ENCODE data around the gene PARG. TPM values are rescaled to one million over a fixed set of nuclear protein-coding genes. Genes with fewer than 3 reads are reported as not detected.
"Not testable (repeated sequence)": the region's sequence is repeated elsewhere in the genome, so short reads cannot be mapped to it uniquely, and the experiment has no call there.

PARG gene
- total and polyA plus RNA-seq, 9 donors: 15.9 to 29.4 (median 18.7) TPM

DNA sequence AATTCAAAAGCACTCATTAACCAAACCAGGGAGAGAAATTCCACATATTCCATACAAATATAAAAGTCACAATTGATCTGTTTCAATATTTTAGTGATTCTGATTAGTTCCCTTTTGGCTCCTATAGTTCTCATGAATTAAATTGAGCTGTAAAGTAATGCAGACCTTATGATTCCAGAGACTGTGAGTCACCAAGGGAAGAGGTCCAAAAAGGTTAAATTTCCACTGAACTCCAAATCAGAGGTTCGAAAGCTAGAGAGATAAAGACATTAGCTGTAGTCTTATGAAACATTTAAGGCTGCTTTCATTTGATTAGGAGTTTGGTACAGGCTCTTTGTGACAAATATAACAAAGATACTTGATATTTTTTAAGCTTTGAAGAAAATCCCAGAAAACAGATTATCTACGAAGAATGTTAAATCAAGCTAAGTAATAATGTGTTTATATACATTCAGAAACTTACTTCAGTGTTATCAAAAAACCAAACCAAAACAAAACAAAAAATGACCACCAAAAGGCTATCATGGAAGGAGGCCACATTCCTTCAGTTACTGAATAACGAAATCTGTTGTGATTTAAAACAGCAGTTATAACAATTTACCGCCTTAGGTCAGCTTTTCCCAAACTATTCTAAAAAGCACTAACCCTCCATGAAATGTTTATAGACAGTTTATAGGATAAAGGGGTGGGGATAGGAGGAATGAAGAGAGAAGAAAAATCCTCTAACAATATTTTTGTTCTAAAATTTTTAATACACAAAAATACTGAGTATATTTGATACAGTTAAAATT is 33.3 kb downstream of the PARG start:
- not testable (repeated sequence) for H3K36me3 ChIP-seq (ENCODE audit: control insufficient read depth, insufficient read depth, low read length); H3K4me3 ChIP-seq (ENCODE audit: low read length); H3K4me1 ChIP-seq (ENCODE audit: control insufficient read depth, insufficient read depth, low read length); DNase-seq; H3K9me3 ChIP-seq (replicated peaks; ENCODE audit: control insufficient read depth, low read depth, low read length); H3K27me3 ChIP-seq (ENCODE audit: control insufficient read depth, insufficient read depth, low read length); H3K27ac ChIP-seq (ENCODE audit: low read length)
- WGBS (ENCODE audit: insufficient coverage): no CpG with 5 or more reads among the region's 4 CpGs

DNA sequence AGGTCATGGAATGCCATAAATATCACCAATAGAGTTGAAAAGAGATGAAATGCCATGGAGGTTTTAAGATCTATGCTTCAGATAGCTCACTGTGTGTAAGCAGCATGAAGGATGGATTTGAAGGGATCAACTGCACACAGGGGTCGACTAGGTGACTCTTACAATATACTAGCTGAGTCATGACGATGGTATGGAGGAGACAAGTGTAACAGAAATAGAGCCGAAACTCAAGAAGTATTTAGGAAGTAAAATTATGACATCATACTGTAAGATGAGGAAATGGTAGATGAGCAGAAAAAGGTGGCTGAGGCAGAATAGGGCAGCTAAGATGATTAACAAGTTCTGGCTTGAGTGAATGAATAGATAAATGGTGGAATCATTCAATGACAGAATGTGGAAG is 38.0 kb downstream of the PARG start:
- no CpG with 5 or more reads among the region's 3 CpGs for WGBS (ENCODE audit: insufficient coverage)
- not testable (repeated sequence) for H3K27ac ChIP-seq (ENCODE audit: low read length)

DNA sequence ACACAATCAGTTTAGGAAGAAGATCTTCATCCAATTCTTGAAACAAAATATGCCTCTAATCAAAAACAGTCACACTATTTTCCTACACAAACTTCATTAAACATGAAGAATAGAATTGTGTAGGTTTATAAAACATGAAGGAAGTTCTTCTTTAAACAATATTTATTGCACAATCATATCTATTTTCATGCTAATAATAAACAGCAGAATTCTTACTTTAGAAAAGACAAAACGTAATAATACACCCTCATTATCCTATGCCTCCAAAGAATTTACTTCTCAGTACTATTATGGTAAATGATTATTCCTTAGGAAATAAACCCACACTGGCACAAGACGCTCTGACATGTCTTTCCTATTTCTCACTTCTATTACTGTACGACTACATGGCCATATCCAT is 41.4 kb downstream of the PARG start:
- H3K9me3 ChIP-seq (replicated peaks; ENCODE audit: control insufficient read depth, low read depth, low read length); H3K4me3 ChIP-seq (ENCODE audit: low read length); DNase-seq; H3K36me3 ChIP-seq (ENCODE audit: control insufficient read depth, insufficient read depth, low read length); H3K27ac ChIP-seq (ENCODE audit: low read length); H3K27me3 ChIP-seq (ENCODE audit: control insufficient read depth, insufficient read depth, low read length); H3K4me1 ChIP-seq (ENCODE audit: control insufficient read depth, insufficient read depth, low read length): not testable (repeated sequence)
- no CpG with 5 or more reads among the region's 3 CpGs for WGBS (ENCODE audit: insufficient coverage)

More for the DNA sequence above, 38.0 kb downstream of the PARG start:
- not testable (repeated sequence) for DNase-seq; H3K9me3 ChIP-seq (replicated peaks; ENCODE audit: control insufficient read depth, low read depth, low read length); H3K4me3 ChIP-seq (ENCODE audit: low read length); H3K27me3 ChIP-seq (ENCODE audit: control insufficient read depth, insufficient read depth, low read length); H3K4me1 ChIP-seq (ENCODE audit: control insufficient read depth, insufficient read depth, low read length); H3K36me3 ChIP-seq (ENCODE audit: control insufficient read depth, insufficient read depth, low read length)

DNA sequence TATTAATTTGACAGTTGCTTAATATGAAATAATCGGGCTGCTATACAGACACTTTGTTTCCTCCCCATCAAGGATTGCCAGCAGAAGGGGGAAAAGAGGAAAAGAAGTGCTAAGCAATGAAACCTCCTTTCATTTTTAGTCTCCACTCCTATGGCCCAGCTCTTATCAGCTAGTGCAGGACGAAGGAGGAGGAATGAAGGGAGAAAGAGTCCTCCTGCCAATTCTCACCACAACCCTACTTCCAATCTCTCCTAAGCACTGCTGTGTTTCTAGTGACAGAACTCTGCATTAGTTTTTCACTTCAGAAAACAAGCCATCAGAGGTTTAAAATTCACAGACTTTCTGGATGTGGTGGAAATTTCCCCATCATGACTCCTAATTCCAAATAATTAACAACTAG is 41.8 kb downstream of the PARG start:
- DNase-seq; H3K4me3 ChIP-seq (ENCODE audit: low read length); H3K36me3 ChIP-seq (ENCODE audit: control insufficient read depth, insufficient read depth, low read length); H3K9me3 ChIP-seq (replicated peaks; ENCODE audit: control insufficient read depth, low read depth, low read length); H3K27me3 ChIP-seq (ENCODE audit: control insufficient read depth, insufficient read depth, low read length); H3K4me1 ChIP-seq (ENCODE audit: control insufficient read depth, insufficient read depth, low read length); H3K27ac ChIP-seq (ENCODE audit: low read length): not testable (repeated sequence)
- WGBS (ENCODE audit: insufficient coverage): no CpG with 5 or more reads among the region's 2 CpGs

DNA sequence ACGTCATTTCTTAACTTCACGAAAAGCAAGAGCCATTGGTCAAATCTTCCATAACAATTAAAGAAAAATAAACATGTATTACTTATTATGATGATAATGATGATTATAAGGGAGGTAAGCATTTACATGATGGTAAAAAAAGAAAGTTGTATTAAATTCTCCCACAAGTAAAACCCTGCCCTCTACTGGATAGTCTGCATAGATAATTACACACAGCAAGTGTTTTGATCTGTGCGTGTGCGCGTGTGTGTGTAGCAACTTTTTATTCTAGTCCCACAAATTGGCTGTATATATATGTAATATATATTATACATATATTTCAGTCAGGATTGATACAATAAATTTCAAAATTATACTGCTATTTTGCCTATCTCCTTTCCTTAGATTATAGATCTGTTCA is 51.8 kb downstream of the PARG start:
- DNase-seq; H3K27me3 ChIP-seq (ENCODE audit: control insufficient read depth, insufficient read depth, low read length); H3K4me3 ChIP-seq (ENCODE audit: low read length); H3K36me3 ChIP-seq (ENCODE audit: control insufficient read depth, insufficient read depth, low read length); H3K27ac ChIP-seq (ENCODE audit: low read length); H3K9me3 ChIP-seq (replicated peaks; ENCODE audit: control insufficient read depth, low read depth, low read length); H3K4me1 ChIP-seq (ENCODE audit: control insufficient read depth, insufficient read depth, low read length): not testable (repeated sequence)
- no CpG with 5 or more reads among the region's 5 CpGs for WGBS (ENCODE audit: insufficient coverage)

DNA sequence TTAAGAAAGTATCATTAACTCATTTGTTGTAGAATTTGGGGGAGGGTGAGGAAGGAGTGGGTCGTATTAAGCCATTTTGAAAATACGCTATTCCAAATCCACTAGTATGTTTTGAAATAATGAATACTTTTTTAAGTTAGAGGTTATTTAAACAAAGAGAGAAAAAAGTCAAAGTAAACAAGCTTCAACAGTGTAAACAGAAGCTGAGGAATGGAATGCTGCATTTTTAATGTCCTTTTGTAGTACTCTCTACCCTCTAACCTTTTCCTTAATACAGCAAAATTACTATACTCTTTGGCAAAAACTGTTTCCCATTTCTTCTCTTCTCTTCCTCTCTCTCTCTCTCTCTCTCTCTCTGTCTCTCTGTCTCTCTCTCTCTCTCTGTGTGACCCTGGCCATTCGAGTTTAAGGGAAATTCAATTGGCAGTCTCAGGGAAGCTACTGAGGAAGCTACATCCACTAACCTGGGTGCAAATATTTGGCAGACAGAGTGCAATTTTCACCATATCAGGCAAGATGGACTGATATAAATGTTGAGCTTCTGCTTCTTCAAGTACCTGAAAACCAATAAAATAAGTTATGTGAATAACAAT is 57.0 kb downstream of the PARG start:
- not testable (repeated sequence) for H3K4me3 ChIP-seq (ENCODE audit: low read length); DNase-seq; H3K27me3 ChIP-seq (ENCODE audit: control insufficient read depth, insufficient read depth, low read length); H3K9me3 ChIP-seq (replicated peaks; ENCODE audit: control insufficient read depth, low read depth, low read length); H3K36me3 ChIP-seq (ENCODE audit: control insufficient read depth, insufficient read depth, low read length); H3K27ac ChIP-seq (ENCODE audit: low read length); H3K4me1 ChIP-seq (ENCODE audit: control insufficient read depth, insufficient read depth, low read length)
- no CpG with 5 or more reads among the region's 3 CpGs for WGBS (ENCODE audit: insufficient coverage)

DNA sequence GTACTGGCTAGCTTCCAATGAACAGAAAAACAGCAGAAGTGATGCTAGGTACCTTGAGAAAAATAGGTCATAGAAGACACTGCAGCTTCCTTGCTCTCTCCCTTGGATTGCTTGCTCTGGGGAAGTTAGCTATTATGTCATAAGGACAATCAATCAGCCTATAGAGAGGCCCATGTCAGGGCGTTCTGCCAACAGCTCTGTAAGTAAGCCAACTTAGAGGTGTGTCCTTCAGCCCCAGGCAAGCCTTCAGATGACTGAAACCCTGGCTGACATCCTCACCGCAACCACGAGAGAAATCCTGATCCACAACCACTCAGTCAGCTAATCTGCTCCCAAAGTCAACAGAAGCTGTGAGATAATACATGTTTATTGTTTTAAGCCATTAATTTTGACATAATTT is 58.0 kb downstream of the PARG start:
- not testable (repeated sequence) for H3K36me3 ChIP-seq (ENCODE audit: control insufficient read depth, insufficient read depth, low read length); DNase-seq; H3K27me3 ChIP-seq (ENCODE audit: control insufficient read depth, insufficient read depth, low read length); H3K4me3 ChIP-seq (ENCODE audit: low read length); H3K27ac ChIP-seq (ENCODE audit: low read length); H3K4me1 ChIP-seq (ENCODE audit: control insufficient read depth, insufficient read depth, low read length); H3K9me3 ChIP-seq (replicated peaks; ENCODE audit: control insufficient read depth, low read depth, low read length)
- WGBS (ENCODE audit: insufficient coverage): no CpG with 5 or more reads among the region's 3 CpGs

DNA sequence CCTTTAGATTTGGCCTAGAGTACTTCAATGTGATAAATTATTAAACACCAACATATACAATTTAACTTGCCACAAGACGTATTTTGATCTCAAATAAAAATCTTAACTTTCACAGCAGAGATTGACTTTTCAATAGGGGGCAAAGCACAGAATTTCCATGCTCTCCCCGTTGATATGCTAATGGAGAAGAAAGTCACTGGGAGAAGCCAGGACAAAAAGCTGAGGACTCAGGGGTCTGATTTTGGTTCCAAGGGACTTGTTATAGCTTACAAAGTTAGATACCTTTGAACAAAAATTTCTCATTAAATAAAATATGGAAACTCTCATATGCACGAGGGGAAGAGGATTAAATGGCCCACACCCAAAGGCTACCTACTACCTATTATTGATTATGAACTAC is 59.5 kb downstream of the PARG start:
- not testable (repeated sequence) for H3K4me3 ChIP-seq (ENCODE audit: low read length); H3K27ac ChIP-seq (ENCODE audit: low read length); H3K27me3 ChIP-seq (ENCODE audit: control insufficient read depth, insufficient read depth, low read length); H3K4me1 ChIP-seq (ENCODE audit: control insufficient read depth, insufficient read depth, low read length); DNase-seq; H3K36me3 ChIP-seq (ENCODE audit: control insufficient read depth, insufficient read depth, low read length); H3K9me3 ChIP-seq (replicated peaks; ENCODE audit: control insufficient read depth, low read depth, low read length)
- WGBS (ENCODE audit: insufficient coverage): no CpG with 5 or more reads among the region's 3 CpGs

DNA sequence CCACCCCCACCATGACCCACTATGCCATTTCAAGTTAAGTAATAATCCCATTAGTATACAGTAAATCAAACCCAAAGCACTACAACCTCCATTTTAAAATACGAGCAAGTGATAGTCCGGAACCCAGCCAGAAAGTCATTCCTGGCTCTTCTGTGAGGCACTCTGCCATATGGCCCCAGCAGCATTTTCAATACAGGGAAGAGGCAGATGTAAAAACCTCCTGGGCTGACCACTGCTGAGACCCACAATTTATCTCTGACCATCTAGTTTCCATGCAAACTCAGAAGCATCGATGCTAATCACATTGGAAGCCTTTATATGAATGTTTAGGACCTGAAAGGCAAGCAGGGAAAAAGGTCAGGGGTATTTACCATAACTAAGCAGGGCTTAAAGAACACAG is 69.1 kb downstream of the PARG start:
- DNase-seq; H3K9me3 ChIP-seq (replicated peaks; ENCODE audit: control insufficient read depth, low read depth, low read length); H3K27ac ChIP-seq (ENCODE audit: low read length); H3K4me3 ChIP-seq (ENCODE audit: low read length); H3K27me3 ChIP-seq (ENCODE audit: control insufficient read depth, insufficient read depth, low read length); H3K36me3 ChIP-seq (ENCODE audit: control insufficient read depth, insufficient read depth, low read length); H3K4me1 ChIP-seq (ENCODE audit: control insufficient read depth, insufficient read depth, low read length): not testable (repeated sequence)
- WGBS (ENCODE audit: insufficient coverage): no CpG with 5 or more reads among the region's 3 CpGs

DNA sequence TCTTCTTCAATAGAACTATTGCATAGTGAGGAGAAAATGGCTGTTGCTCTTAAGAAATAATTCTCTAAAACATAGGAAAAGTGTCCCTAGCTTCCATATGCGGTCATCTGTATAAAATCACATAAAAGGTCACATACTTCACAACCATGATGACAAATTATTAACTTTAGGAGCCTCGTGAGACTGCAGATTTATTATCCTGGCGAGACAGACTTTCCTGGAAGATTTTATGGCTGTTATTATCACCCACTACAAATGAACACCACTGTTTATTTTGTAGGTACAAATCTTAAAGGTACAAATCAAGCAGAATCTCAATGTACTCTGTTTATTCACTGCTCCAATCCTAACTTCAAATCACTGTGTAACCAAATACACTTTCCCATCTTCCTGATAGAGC is 70.4 kb downstream of the PARG start:
- H3K9me3 ChIP-seq (replicated peaks; ENCODE audit: control insufficient read depth, low read depth, low read length); H3K36me3 ChIP-seq (ENCODE audit: control insufficient read depth, insufficient read depth, low read length); H3K4me1 ChIP-seq (ENCODE audit: control insufficient read depth, insufficient read depth, low read length); H3K27ac ChIP-seq (ENCODE audit: low read length); H3K4me3 ChIP-seq (ENCODE audit: low read length); DNase-seq; H3K27me3 ChIP-seq (ENCODE audit: control insufficient read depth, insufficient read depth, low read length): not testable (repeated sequence)
- WGBS (ENCODE audit: insufficient coverage): no CpG with 5 or more reads among the region's 3 CpGs

DNA sequence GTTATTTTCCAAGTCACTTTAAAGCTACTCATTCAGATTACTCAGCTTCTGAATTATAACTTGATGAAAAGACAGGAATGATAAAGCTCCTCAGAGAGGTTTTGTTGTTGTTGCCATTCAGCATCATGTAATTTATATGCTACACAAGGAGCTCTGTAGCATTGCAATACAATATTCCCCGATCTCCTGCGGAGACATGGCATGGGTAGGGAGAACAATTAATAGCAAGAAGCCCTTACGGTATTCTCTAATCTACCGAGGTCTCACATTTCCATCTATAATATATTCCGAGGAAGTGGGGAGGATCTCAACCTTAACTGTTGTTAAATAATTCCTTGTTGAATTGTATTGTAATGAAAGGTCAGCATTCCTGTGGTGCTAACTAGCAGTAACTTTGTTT is 81.9 kb downstream of the PARG start:
- DNase-seq; H3K4me1 ChIP-seq (ENCODE audit: control insufficient read depth, insufficient read depth, low read length): not testable (repeated sequence)
- no CpG with 5 or more reads among the region's 5 CpGs for WGBS (ENCODE audit: insufficient coverage)

More for the DNA sequence above, 81.9 kb downstream of the PARG start:
- H3K27ac ChIP-seq (ENCODE audit: low read length); H3K4me3 ChIP-seq (ENCODE audit: low read length); H3K27me3 ChIP-seq (ENCODE audit: control insufficient read depth, insufficient read depth, low read length); H3K36me3 ChIP-seq (ENCODE audit: control insufficient read depth, insufficient read depth, low read length); H3K9me3 ChIP-seq (replicated peaks; ENCODE audit: control insufficient read depth, low read depth, low read length): not testable (repeated sequence)

All from muscle of leg (tissue), 11 donors.